ENCODE data around the gene DCTN3. TPM values are rescaled to one million over a fixed set of nuclear protein-coding genes. Genes with fewer than 3 reads are reported as not detected.

Gene DCTN3
- total and polyA plus RNA-seq, 9 of the 15 experiments (the other 6 are each of a cell fraction or from before 2014, with no cell fraction given), result 11.0 to 51.0 (median 41.9) TPM

GRCh38 chr9:34606190-34606589 lies 14.1 kb downstream of the DCTN3 start:
- DNase-seq (ENCODE audit: extremely low read depth in 1 of 4, low spot score in 3 of 4) (peak; percentile 33 to 61 (median 46)), ATAC-seq (peak; percentile 26; the same call in 2 of the 3 replicates), FAIRE-seq (peak; percentile 42)
- Histone ChIP-seq H3K9me3 (replicated peaks; ENCODE audit: control insufficient read depth, insufficient read depth, low read depth, low read length) (no peaks in the 10 kb centered on the region), H4K20me1 (replicated peaks; ENCODE audit: control insufficient read depth, insufficient read depth, low read length) (peaks cover 5% of the 10 kb centered on the region; the same call in 1 of the 2 replicates), H2AFZ (ENCODE audit: low read depth, low read length) (no peak overlapping the region), H3K79me2 (ENCODE audit: control insufficient read depth, insufficient read depth, low read length) (peaks cover 10% of the 10 kb centered on the region), H3K9ac (ENCODE audit: insufficient read depth in 1 of 2, low read depth in 2 of 2, low read length in 2 of 2) (no peak overlapping the region), H3K4me1 (replicated peaks in 1 of 2; ENCODE audit: control insufficient read depth in 2 of 2, insufficient read depth in 2 of 2, low read length in 2 of 2) (peaks cover 5 to 8% of the 10 kb centered on the region in 2 experiments; a peak in 4 of 5 replicates), H3K27ac (ENCODE audit: extremely low read depth, low read depth, low read length) (no peak overlapping the region), H3K4me2 (ENCODE audit: insufficient read depth, low read length) (no peak overlapping the region), H3K27me3 (ENCODE audit: control insufficient read depth in 2 of 2, insufficient read depth in 2 of 2, low read length in 2 of 2) (no peaks in the 10 kb centered on the region), H3K9me1 (ENCODE audit: control insufficient read depth, insufficient read depth, low read length) (no peaks in the 10 kb centered on the region), H3K4me3 (no peak overlapping the region), H3K36me3 (ENCODE audit: control insufficient read depth, insufficient read depth, low read length) (peaks cover 10% of the 10 kb centered on the region; the same call in 1 of the 3 replicates)
- in situ Hi-C loops (cut with MboI), result loop anchor here (10.0 kb wide), 1 partner anchor 201 kb away; no protein-coding TSS in a partner anchor
- intact Hi-C loops (cut with micrococcal nuclease), result no loop called here
- ChIA-PET POLR2A (interaction anchor here (0.6 kb wide), 1 partner anchor 41 kb away, joined by 3 read pairs; no protein-coding TSS in a partner anchor), CTCF (ENCODE audit: low intra/inter-chr PET ratio) (no interaction called here)
- no TSS peak for BruUV-seq (replicated peaks)
- TF ChIP-seq ZBTB8A (IDR thresholded peaks at IDR 0.05; ENCODE audit: partially characterized antibody) (no peak), BRF1 (IDR thresholded peaks at IDR 0.05; ENCODE audit: borderline replicate concordance, extremely low read depth, insufficient read length) (no peak), ESRRB (CRISPR knock-in tag; IDR thresholded peaks at IDR 0.05; ENCODE audit: borderline replicate concordance) (no peak), ZNF766 (CRISPR knock-in tag; conservative IDR thresholded peaks at IDR 0.05) (no peak), BMI1 (IDR thresholded peaks at IDR 0.05; ENCODE audit: low read length) (no peak), MITF (IDR thresholded peaks at IDR 0.05) (no peak), CREB3L1 (IDR thresholded peaks at IDR 0.05; ENCODE audit: borderline replicate concordance, low read depth) (no peak), KLF10 (CRISPR knock-in tag; IDR thresholded peaks at IDR 0.05) (no peak), NRF1 (conservative IDR thresholded peaks at IDR 0.05 in 1 of 2, IDR thresholded peaks at IDR 0.05 in 1 of 2) (no peak), NR2C1 (IDR thresholded peaks at IDR 0.05) (no peak), NR2C1 (tag; IDR thresholded peaks at IDR 0.05) (no peak), CEBPB (tag; IDR thresholded peaks at IDR 0.05) (no peak)
- TF ChIP-seq, protein P1, sequence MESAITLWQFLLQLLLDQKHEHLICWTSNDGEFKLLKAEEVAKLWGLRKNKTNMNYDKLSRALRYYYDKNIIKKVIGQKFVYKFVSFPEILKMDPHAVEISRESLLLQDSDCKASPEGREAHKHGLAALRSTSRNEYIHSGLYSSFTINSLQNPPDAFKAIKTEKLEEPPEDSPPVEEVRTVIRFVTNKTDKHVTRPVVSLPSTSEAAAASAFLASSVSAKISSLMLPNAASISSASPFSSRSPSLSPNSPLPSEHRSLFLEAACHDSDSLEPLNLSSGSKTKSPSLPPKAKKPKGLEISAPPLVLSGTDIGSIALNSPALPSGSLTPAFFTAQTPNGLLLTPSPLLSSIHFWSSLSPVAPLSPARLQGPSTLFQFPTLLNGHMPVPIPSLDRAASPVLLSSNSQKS (CRISPR knock-in tag; IDR thresholded peaks at IDR 0.05), result no peak
- TF ChIP-seq, protein P2, sequence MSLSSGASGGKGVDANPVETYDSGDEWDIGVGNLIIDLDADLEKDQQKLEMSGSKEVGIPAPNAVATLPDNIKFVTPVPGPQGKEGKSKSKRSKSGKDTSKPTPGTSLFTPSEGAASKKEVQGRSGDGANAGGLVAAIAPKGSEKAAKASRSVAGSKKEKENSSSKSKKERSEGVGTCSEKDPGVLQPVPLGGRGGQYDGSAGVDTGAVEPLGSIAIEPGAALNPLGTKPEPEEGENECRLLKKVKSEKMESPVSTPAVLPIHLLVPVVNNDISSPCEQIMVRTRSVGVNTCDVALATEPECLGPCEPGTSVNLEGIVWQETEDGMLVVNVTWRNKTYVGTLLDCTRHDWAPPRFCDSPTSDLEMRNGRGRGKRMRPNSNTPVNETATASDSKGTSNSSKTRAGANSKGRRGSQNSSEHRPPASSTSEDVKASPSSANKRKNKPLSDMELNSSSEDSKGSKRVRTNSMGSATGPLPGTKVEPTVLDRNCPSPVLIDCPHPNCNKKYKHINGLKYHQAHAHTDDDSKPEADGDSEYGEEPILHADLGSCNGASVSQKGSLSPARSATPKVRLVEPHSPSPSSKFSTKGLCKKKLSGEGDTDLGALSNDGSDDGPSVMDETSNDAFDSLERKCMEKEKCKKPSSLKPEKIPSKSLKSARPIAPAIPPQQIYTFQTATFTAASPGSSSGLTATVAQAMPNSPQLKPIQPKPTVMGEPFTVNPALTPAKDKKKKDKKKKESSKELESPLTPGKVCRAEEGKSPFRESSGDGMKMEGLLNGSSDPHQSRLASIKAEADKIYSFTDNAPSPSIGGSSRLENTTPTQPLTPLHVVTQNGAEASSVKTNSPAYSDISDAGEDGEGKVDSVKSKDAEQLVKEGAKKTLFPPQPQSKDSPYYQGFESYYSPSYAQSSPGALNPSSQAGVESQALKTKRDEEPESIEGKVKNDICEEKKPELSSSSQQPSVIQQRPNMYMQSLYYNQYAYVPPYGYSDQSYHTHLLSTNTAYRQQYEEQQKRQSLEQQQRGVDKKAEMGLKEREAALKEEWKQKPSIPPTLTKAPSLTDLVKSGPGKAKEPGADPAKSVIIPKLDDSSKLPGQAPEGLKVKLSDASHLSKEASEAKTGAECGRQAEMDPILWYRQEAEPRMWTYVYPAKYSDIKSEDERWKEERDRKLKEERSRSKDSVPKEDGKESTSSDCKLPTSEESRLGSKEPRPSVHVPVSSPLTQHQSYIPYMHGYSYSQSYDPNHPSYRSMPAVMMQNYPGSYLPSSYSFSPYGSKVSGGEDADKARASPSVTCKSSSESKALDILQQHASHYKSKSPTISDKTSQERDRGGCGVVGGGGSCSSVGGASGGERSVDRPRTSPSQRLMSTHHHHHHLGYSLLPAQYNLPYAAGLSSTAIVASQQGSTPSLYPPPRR (CRISPR knock-in tag; IDR thresholded peaks at IDR 0.05; ENCODE audit: borderline replicate concordance), result no peak

Measured in K562 (cell line).